DLD1 (cell line): Measurements from ENCODE around the gene C1orf116.

Experiments used
- in situ Hi-C: cut with HindIII; loops from 2 replicates; pipeline ENCODE4 v1.10.0; 2017; ENCODE audit warnings: low sequenced_read_pairs

Gene C1orf116

DNA sequence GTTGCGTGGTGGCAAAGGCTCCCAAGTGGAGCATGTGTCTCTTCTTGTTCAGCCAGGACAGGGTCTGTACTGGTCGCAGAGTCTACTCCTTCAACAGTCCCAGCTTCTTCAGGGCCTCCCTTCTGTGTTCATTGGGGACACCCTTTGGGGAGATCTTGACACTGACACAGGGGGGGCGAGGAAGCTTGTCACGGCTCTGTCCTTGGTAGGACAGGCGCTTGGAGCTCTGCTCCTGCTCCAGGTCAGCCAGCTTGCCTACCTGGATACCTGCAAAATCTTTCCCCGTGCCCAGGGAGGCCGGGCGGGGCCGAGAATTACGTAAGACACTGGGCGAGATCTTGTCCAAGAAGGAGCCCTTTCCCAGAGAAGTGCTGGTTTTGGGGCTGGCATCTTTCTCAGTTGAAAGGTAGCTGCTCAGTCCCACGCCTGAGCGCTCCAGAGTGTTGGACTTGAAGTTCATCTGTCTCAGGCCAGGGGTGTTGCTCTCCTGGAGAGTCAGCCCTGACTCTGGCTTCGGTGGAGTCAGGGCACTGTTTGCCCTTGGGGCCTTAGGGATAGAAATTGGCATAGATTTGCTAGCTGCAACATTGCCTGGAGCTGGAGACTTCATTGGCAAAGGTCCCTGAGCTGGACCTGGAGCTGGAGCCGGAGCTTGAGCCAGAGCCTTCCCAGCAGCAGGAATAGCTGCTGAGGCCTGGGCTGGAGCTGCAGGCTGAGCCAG lies 10.5 kb downstream of the C1orf116 start:
- in situ Hi-C loops: loop anchor here (5.0 kb wide), 1 partner anchor 50 kb away; the partner anchor contains the start of gene FCAMR

DNA sequence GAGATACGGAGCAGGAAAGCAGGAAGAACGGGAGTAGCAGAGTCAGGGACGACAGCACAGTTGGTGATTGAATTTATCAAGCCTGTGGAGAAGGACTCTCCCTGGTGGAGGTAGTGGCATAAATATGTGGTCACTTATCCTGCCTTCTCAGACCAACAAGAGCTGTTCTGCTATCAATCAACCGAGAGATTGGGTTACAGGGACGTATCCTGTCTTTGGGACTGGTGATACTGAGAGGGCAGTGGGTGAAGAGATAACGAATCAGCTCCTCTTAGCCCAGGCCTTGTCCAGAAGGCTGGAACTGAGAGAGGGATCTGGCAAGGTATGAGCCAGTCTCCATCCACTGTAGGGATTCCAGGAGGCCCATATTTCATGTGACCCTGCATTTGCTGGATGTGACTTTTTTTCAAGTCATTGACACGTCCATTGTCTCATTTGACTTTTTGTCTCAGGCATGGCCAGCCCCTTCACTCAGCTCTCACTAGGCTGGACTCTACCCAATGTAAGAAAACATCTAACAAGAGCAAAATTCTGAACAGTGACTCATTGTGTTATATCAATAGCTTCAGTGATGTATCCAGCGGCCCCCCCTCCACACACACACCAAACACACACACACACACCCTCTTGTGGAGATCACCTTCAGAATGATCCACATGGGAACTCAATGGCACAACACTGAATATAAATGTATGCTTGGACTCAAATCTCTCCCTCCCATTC lies 11.3 kb downstream of the C1orf116 start:
- in situ Hi-C loops: loop anchor here (5.0 kb wide), 1 partner anchor 49 kb away; the partner anchor contains the start of gene FCAMR

DNA sequence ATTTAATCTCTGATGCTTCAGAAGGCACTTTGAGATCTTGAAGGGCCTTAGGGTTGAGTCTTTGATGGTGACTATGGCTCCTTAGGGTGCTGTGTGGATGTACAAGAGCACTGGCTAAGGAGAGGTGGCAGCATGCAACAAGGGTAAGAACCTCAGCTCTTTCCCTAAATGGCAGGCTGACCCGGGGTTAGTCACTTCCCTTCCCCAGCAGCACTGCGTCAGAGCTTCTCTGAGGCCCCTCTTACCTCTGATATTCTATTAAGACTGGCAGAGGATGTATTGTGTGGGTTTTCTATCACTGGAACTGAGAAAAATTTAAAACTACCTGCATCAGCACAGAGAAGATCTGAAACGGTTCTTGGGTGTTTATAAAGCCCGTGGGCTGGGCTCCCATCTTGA lies 11.8 kb downstream of the C1orf116 start:
- in situ Hi-C loops: loop anchor here (5.0 kb wide), 1 partner anchor 48 kb away; the partner anchor contains the start of gene FCAMR

DNA sequence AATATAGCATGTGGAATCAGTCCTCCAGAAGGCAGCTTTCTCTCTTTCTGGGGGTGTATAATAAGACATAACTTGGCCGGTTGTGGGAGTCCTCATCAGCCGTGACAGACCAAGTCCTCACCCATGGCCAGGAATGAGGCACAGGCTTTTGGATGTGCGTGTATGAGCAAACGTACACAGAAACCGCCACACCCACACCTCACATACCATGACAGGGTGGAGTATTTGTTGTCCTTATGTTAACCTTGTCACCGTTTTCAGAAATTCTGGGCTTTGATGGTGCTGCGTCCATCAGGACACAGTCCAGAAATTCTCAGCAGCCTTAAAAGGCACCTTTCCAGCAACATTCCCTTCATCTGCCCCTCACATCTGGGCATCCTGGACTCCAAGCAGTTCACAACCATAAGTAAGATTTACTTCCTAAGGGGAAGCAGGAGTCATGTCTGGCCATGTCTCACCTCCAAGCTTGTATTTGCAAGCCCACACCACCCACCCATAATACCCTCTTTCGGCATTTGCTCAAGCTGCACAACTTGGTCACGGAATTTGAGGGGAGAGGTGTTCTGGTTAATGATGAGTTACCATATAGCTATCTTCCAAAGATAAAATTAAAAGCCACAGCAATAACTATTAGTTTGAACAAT lies 12.4 kb downstream of the C1orf116 start:
- in situ Hi-C loops: loop anchor here (5.0 kb wide), 1 partner anchor 48 kb away; the partner anchor contains the start of gene FCAMR

DNA sequence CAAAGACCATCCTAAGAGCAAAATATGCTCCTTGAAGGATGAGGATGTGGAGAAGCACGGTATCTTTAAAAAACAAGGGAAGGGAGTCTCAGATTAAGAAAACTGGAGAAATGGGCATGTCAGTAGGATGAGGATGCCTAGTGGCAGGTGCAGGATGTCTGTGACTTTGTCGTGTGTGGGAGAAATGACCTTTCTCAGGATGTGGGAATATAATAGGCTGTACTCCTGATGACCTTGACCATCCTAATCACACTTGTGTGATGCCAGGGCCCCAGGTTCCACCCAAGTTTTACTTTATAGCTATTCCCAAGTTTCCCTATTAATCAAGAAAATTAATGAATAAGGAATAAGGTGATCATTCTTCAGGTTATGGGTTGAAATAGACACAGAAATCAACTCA lies 12.9 kb downstream of the C1orf116 start:
- in situ Hi-C loops: loop anchor here (5.0 kb wide), 1 partner anchor 47 kb away; the partner anchor contains the start of gene FCAMR

DNA sequence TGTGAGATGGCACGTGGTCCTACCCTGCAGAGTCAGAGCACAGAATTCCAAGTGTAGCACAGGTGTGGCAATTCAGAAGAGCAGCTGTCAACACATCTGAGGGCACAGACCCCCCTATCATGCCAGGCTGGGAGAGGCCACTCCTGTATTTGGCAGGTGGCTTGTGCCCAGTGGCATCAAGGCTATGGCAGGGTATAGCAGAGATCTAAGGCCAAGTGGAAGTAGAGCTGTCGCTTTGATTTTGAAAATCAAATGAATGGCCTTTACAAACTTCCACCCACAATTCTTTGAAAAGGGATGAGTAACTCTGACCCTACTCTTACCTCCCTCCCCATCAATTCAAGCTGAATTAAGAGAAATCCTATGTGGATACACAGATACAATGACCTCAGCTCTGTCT lies 13.4 kb downstream of the C1orf116 start:
- in situ Hi-C loops: no loop called here

DNA sequence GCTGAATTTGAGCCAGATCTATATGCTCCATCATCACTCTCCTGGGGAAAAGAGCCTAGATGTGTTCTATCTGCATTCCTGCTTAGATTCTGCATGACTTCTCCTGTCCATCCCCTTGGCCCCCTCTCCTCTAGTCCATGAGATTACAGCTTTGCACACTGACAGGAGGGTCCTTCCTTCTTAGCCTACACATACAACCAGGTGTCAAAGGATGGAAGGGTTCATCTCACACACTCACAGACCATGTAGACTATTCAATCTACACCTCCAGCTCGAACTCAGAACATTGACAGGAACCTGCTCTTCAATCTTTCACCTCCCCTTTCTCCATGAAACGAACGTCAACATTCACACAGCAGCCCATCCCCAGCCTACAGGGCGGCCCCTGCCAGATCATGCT lies 13.8 kb downstream of the C1orf116 start:
- in situ Hi-C loops: no loop called here

DNA sequence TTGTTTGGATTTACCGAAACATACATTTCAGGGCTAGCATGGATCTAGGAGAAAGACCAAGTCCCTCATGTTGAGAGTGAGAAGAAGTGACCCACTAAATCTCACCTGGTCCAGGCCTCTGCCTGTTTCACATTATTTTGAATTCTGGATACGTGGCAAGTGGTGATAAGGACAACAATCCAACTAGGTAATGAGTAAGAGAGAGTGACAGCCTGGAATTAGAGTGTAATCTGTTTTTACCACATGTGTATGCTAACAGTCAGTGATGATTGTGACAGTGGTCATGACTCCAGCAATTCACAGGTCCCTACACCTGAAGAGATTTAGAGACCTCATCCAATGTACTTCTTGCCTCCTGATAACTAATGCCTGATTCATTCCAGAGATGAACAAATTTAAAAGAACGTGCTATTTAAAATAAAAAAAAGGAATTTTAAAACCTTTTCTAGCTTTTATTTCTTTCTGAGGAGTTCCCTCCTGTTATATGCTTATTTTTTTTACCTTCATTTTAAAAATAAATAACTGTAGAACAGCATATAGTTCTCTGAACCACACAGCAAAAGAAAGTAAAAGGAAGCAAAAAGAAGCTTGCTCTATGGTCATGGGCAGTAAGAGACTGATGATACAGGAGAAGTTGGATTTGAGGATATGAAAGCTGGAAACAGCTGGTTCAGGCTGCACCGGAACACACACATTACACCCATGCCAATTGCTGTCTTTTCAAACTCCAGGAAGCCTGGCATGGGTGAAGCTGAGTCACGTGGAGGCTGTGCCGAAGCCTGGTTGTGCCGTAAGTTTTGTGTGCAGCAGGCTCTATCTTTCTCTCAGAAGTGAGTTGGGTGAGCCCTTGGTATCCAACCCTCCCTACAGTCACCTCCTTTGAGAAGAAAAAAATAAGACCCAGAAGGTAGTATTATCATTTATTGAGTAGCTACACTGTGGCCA lies 14.7 kb downstream of the C1orf116 start:
- in situ Hi-C loops: no loop called here

DNA sequence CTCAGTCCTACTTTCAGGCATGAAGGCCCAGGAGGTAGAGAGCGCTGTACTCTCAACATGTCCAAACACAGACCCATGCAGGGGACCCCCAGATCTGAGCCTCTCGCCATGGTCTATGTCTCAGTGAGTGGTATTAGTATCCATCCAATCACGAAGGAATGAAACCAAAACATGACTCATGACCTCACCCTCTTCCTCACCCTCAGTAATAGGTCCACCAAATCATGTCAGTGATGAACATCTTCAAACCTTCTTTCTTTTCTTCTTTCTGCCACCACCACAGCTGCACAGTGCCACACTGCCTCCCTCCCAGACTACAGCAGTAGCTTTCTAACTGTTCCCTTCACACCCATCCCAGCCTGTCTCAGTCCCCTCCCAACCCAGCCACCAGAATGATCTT lies 16.8 kb downstream of the C1orf116 start:
- in situ Hi-C loops: no loop called here

DNA sequence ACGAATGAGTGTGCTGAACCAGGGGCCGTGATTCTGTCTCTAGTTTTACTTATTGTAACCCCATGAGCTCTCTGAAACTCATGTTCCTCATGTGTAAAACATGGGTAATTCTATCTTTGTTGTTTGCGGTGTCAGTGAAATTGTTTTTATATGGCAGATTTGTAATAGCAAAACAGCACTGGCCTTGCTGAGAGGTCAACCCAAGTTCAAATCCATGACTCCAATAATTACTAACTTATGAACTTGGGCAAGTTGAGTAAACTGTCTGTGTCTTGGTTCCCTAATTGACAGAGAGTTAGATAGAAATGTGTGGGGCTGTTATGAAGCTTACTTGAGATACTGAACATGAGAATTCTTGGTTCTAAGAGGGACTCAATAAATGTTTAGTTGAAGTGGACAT lies 17.8 kb downstream of the C1orf116 start:
- in situ Hi-C loops: no loop called here

DNA sequence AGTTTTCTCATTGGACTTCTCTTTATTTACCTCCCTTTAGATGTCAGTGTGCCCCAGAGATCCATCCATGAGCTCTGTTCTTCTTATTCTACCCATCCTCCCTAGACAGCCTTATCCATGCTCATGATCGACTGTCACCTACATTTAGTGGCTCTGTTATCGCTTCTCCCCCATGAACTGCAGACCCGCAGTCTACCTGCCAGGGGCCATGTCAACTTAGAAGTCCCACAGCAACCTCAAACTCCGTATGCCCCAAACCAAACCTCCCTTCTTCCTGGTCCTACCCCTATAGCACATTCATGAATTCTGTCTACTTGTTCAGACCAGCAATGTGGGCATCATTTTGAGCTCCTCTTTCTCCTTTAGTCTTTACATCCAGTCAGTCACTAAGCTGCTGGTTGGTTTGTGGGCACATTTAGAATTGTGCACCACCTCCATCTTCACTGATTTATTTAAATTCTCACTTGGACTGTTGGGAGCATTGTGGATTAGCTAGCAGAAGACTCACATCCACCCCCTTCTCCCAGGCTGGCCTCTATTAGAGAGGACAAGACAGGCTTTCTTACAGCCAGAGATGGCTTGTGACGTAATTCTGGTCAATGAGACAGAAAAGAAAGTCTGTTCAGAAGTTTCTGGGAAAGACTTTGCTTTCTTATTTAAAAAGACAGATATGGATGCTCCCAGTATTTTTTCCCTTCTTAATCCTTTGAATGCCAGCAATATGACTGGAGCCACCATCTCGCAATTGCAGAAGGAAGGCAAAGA lies 19.1 kb downstream of the C1orf116 start:
- in situ Hi-C loops: no loop called here

DNA sequence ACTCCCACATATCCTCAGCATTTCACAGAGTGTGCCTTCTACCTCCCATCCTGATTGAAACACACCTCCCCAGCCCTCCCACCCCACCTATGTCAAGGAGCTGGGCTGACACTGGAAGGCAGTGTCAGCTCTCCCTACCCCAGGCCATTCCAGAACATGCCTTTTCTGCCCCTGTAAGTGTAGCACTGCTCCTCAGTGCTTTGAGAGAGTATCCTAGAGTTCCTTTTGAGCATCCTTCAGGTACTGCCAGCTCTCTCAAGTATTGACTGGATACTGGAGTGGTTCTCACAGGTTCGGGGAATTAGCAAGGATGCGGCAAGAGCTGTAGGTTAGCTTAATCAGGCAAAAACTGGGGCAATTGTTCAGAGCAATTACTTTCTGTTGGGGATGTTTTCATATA lies 21.8 kb downstream of the C1orf116 start:
- in situ Hi-C loops: no loop called here

DNA sequence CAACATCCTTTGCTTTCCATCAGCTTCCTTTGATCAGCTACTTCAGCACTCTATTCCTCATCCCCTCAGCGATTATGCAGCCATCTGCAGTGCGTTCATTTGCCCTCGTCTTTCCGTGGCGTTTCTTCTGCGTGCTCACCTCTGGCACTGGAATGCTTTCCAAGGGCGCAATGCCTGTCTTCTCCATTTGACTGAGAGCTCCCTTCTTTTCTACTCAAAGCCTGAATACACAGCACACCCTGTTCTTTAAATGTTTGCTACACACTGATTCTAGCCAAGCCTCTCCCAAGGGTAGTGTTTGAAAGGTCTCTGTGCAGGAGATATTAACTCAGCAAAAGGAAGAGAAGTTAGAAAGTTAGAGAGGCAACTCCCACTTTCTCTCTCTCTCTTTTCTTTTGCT lies 22.6 kb downstream of the C1orf116 start:
- in situ Hi-C loops: no loop called here

DNA sequence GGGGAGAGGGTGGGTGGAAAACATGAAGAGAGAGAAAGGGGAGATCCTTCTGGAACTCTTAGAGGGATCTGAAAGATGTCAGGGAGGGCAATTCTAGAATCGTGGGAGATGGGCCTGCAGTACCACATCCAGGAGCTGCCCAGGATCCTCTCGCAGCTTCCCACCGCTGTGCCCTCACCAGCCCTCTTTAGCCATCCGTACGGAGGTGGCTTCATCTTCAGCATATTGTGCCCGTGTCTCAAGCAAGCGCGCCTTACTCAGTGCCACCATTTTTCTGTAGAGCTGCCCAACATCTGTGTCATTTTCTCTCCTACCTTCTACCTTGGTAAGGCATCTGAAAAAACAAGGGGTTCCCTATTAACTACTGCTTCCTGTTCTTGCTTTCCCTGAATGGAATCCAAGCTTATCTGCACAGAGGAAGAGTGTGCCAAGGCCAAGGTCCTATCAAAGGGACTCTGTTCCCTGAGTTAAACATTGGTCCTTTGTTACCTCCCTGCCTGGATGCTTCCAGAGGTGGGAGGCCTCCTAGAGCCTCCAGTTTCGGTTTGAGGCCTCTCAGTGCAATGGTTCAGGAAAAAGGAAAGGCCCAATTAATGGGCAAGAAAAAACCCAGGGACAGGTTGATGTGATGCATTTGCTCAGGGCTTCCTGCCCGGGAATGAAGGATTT lies 23.2 kb downstream of the C1orf116 start:
- in situ Hi-C loops: no loop called here

DNA sequence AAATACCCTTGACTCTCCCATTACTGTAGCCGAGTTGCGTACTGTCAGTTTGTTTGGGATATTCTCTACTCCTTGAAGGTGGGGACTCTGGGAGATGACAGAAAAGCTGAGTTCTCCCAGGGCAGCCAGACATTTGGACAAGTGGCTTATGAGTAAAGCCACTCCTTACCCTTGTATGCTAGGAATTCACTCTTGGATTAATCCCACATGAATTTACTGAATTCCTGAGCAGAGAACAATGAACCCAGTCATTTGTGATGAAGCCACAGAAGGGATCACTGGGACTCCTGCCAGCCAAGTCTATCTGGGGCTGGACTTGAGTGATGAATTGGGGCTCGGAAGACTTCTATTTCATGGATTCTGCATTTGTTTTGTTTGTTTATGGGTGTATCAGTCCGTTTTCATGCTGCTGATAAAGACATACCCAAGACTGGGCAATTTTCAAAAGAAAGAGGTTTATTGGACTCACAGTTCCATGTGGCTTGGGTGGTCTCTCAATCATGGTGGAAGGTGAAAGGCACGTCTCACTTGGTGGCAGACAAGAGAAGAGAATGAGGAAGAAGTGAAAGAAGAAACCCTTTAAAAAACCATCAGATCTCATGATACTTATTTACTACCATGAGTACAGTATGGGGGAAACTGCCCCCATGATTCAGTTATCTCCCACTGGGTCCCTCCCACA lies 25.1 kb downstream of the C1orf116 start:
- in situ Hi-C loops: no loop called here

DNA sequence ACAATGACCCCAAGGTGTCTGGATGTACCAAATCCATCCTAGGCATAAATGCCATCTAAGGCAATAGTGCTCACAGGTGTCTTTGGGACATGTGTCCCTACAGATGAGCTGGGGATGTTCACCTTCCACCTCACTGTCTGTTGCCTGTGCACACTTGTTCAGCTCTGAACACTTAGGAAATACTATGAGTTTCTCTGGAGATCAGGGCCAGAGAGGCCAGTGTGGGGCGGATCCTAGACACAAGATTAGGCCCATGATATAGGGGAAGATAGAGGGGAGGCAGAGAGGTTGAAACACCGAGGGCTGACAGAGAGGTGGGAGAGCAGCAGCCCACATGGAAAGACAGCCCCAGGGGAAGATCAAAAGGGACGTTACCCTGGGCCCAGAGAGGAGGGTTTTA lies 25.6 kb downstream of the C1orf116 start:
- in situ Hi-C loops: no loop called here

DNA sequence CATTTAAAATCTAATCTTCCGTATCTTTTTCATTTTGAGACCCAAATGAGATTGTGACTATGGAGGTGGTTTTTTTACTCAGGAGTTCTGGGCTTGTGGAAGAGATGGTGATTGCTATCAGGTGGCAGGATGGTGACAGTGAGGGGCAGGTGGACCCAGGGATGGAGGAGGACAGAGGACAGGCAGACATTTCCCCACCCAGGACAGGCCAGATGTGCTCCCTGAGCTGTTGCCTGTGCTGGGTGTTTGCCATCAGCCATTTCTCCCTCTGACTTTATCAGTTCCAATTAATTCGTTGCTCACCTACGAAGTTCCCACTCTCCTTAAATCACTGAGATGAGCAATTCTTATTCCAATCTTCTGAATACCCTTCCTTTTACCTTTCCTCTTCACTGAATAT lies 26.5 kb downstream of the C1orf116 start:
- in situ Hi-C loops: no loop called here

DNA sequence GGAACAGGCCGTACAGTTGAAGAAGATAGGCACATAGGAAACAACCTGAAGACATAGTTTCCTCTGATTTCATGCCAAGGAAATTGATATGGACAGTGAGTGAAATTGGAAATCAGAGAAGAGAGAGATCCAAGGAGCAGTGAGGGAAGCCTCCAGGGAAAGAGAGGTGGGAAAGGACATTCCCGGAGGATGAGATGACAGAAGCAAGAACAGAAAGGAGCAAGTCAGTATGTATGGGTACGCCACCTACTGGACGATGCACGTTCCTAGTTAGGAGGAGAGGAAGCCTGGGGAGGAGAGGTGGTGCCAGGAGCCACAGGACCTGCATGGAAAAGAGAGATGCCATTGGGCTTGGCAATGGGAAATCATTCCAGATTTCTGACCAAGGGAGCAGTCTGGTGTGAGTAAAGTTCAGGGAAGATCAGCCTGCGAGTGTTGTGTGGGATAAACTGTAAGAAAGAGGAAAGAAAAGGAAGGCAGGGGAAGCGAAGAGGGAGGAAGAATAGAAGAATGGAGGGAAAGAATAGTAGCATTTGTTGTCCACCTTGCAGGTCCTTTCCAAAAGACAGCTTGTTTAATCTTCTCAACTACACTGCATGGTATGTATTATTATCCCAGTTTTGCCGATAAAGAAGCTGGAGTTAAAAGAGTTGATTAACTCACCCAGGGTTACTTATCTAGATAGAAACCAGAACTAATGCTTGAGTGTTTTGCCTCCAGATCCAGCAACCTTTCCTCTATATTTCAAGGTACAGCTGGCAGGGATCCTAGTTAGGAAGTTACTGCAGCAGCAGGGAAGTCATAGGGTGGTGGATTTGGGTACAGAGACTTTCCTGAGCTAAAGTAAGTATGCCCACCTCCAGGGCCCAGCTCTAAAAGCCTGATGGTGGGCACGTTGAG lies 27.4 kb downstream of the C1orf116 start:
- in situ Hi-C loops: no loop called here
